SK-N-SH treated with all-trans-retinoic acid at 6 μM for 48 hours (cell line): ENCODE results near the gene ADAD1.

Experiments
- ZNF70 ChIP-seq: fragments of 450-650 bp; formaldehyde crosslinking; IDR thresholded peaks from 2 replicates; pipeline ENCODE4 v1.5.0; 2020; ENCODE audit warnings: mild to moderate bottlenecking, moderate library complexity
- TF ChIP-seq, protein P1 (sequence below): fragments of 250-450 bp; sonication (Bioruptor Pico); IDR thresholded peaks from 2 replicates; pipeline ENCODE4 v1.5.0; 2020; ENCODE audit warnings: mild to moderate bottlenecking, moderate library complexity

DNA sequence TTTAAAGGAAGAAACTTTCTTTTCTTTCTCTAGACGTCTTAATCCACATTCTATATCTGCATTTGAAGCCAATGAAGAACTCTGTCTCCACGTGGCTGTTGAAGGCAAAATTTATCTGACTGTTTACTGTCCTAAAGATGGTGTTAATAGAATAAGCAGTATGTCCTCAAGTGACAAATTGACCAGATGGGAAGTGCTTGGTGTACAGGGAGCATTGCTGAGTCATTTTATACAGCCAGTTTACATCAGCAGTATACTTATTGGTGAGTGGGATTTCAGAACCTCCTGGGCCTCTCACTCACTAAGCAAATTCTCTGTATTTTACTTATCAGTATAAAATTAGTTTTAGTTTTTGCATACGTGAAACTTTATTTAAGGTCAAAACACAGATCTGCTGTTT is 33.7 kb downstream of the ADAD1 start:
- TF ChIP-seq, protein P1, sequence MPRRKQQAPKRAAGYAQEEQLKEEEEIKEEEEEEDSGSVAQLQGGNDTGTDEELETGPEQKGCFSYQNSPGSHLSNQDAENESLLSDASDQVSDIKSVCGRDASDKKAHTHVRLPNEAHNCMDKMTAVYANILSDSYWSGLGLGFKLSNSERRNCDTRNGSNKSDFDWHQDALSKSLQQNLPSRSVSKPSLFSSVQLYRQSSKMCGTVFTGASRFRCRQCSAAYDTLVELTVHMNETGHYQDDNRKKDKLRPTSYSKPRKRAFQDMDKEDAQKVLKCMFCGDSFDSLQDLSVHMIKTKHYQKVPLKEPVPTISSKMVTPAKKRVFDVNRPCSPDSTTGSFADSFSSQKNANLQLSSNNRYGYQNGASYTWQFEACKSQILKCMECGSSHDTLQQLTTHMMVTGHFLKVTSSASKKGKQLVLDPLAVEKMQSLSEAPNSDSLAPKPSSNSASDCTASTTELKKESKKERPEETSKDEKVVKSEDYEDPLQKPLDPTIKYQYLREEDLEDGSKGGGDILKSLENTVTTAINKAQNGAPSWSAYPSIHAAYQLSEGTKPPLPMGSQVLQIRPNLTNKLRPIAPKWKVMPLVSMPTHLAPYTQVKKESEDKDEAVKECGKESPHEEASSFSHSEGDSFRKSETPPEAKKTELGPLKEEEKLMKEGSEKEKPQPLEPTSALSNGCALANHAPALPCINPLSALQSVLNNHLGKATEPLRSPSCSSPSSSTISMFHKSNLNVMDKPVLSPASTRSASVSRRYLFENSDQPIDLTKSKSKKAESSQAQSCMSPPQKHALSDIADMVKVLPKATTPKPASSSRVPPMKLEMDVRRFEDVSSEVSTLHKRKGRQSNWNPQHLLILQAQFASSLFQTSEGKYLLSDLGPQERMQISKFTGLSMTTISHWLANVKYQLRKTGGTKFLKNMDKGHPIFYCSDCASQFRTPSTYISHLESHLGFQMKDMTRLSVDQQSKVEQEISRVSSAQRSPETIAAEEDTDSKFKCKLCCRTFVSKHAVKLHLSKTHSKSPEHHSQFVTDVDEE (CRISPR knock-in tag) = no peak
- no peak for TF ChIP-seq ZNF70 (CRISPR knock-in tag)
